IMR-90 (cell line): ENCODE data around the gene RAD51C. TPM values are rescaled to one million over a fixed set of nuclear protein-coding genes. Genes with fewer than 3 reads are reported as not detected.

Source experiments
- microRNA-seq, 2 experiments: library from miRNA; stranded (forward) in 1 of 2; unstranded in 1 of 2; fragments of 10-50 nt in 1 of 2; fragments of <30 nt in 1 of 2; gene quantifications in 1 of 2; microRNA quantifications in 1 of 2; one replicate each; pipeline versions ENCODE3 to v1.1.0; 2013 to 2020; ENCODE audit not compliant: insufficient read depth in 1 of 2, insufficient read length in 1 of 2, unreplicated experiment in 1 of 2
- polyA plus RNA-seq, 3 experiments: library from polyadenylated mRNA; depleted of rRNA; stranded (reverse); fragments of >200 nt; gene quantifications; 2 replicates each; pipeline ENCODE4 v1.2.3, GENCODE V29; 2012; ENCODE audit warnings: low replicate concordance in 1 of 3
- small RNA-seq, 5 experiments: library from RNA; depleted of rRNA; stranded (forward); fragments of <200 nt; gene quantifications; one replicate each; pipeline ENCODE3, GENCODE V24; 2012
- total RNA-seq: library from RNA; depleted of rRNA; stranded (reverse); fragments of >200 nt; gene quantifications from 2 replicates; pipeline ENCODE4 v1.2.3, GENCODE V29; 2012; rRNA removed

The RAD51C gene
- total and polyA plus RNA-seq, 2 of the 4 experiments (the other 2 are of a cell fraction): 21.1 to 28.3 TPM

Small RNAs within 50 kb of the gene (microRNA-seq; reads per million reads assigned to microRNA genes)
- not detected for gene AC011195.1 (ENCODE audit: insufficient read depth, insufficient read length)
- gene AC025521.1 (ENCODE audit: insufficient read depth, insufficient read length): not detected
- not detected for gene RF00017 (ENCODE audit: insufficient read depth, insufficient read length)
- not detected for gene RNU1-108P (ENCODE audit: insufficient read depth, insufficient read length)
- not detected for gene RNU1-52P (ENCODE audit: insufficient read depth, insufficient read length)
- gene RNU1-85P (ENCODE audit: insufficient read depth, insufficient read length): not detected

Small RNAs within 50 kb of the gene (small RNA-seq; reads per million reads assigned to genes)
- 0 to 0.08 (median 0) reads per million in 5 experiments for gene AC011195.1
- gene AC025521.1: 0 reads per million in 5 experiments
- gene RF00017: 0 reads per million in 5 experiments
- 0 to 8.4 (median 0) reads per million in 5 experiments for gene RNU1-108P
- gene RNU1-52P: 0 reads per million in 5 experiments
- gene RNU1-85P: 0 to 98.8 (median 36.2) reads per million in 5 experiments

Other genes with a start within 250 kb of the RAD51C start
- gene HSF5, start 204.2 kb upstream of the RAD51C start, total RNA-seq: not detected in 2 replicates
- not detected in 2 replicates for gene HSF5, start 204.2 kb upstream of the RAD51C start, polyA plus RNA-seq (2012; rRNA removed)
- 42.5 and 60.0 TPM in 2 replicates for gene MTMR4, start 178.0 kb upstream of the RAD51C start, total RNA-seq
- gene MTMR4, start 178.0 kb upstream of the RAD51C start, polyA plus RNA-seq (2012; rRNA removed): 13.2 and 15.0 TPM in 2 replicates
- gene TEX14, start 557 bp upstream of the RAD51C start, total RNA-seq: not detected in 2 replicates
- gene TEX14, start 557 bp upstream of the RAD51C start, polyA plus RNA-seq (2012; rRNA removed): not detected in 2 replicates
- gene PPM1E, start 63.3 kb downstream of the RAD51C start, total RNA-seq: under 0.01 TPM in 2 replicates
- gene PPM1E, start 63.3 kb downstream of the RAD51C start, polyA plus RNA-seq (2012; rRNA removed): 0.03 and 0.05 TPM in 2 replicates